ENCODE data around the gene ARHGEF7.

GRCh38 chr13:111302045-111302726 is 187.1 kb downstream of the ARHGEF7 start:
- TF ChIP-seq POLR2A (IDR thresholded peaks at IDR 0.05) = no peak
- TF ChIP-seq, protein P1, sequence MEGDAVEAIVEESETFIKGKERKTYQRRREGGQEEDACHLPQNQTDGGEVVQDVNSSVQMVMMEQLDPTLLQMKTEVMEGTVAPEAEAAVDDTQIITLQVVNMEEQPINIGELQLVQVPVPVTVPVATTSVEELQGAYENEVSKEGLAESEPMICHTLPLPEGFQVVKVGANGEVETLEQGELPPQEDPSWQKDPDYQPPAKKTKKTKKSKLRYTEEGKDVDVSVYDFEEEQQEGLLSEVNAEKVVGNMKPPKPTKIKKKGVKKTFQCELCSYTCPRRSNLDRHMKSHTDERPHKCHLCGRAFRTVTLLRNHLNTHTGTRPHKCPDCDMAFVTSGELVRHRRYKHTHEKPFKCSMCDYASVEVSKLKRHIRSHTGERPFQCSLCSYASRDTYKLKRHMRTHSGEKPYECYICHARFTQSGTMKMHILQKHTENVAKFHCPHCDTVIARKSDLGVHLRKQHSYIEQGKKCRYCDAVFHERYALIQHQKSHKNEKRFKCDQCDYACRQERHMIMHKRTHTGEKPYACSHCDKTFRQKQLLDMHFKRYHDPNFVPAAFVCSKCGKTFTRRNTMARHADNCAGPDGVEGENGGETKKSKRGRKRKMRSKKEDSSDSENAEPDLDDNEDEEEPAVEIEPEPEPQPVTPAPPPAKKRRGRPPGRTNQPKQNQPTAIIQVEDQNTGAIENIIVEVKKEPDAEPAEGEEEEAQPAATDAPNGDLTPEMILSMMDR (IDR thresholded peaks at IDR 0.05) = no peak
